Hair follicular keratinocyte (primary cell): ENCODE measurements around the gene SIRT6. TPM values are rescaled to one million over a fixed set of nuclear protein-coding genes. Genes with fewer than 3 reads are reported as not detected.

Experiments used
- total RNA-seq: library from RNA; depleted of rRNA; stranded (reverse); fragments of >200 nt; gene quantifications from 2 replicates; pipeline ENCODE4 v1.2.3, GENCODE V29; 2015

SIRT6 gene
- 26.9 and 35.0 TPM in 2 replicates for total RNA-seq

GRCh38 chr19:4182084-4182810 is at the start of gene SIRT6, which contains the start of gene ANKRD24:
Gene SIRT6, minus strand, starts transcription at chr19:4182563. Its CDS starts 24 bp downstream, at chr19:4182539.
Gene ANKRD24, plus strand, starts transcription at chr19:4182689. Its CDS starts 3,737 bp downstream, at chr19:4186426.

GRCh38 chr19:4229179-4229931 is 47.0 kb upstream of the SIRT6 start, which contains the start of gene EBI3:
Gene EBI3, plus strand, starts transcription at chr19:4229523. Its CDS starts 28 bp downstream, at chr19:4229551.

Other genes with a start within 250 kb of the SIRT6 start
- not detected in 2 replicates for gene NMRK2, start 249.5 kb downstream of the SIRT6 start, total RNA-seq
- gene DAPK3, start 211.5 kb downstream of the SIRT6 start, total RNA-seq: 47.8 and 74.7 TPM in 2 replicates
- gene EEF2, start 197.1 kb downstream of the SIRT6 start, total RNA-seq: 1,979 and 2,783 TPM in 2 replicates
- 18.7 and 19.7 TPM in 2 replicates for gene PIAS4, start 174.8 kb downstream of the SIRT6 start, total RNA-seq
- 44.2 and 59.7 TPM in 2 replicates for gene ZBTB7A, start 115.7 kb downstream of the SIRT6 start, total RNA-seq
- gene MAP2K2, start 58.4 kb downstream of the SIRT6 start, total RNA-seq: 125 and 150 TPM in 2 replicates
- not detected in 2 replicates for gene CREB3L3, start 28.9 kb downstream of the SIRT6 start, total RNA-seq
- gene ANKRD24, start 126 bp upstream of the SIRT6 start, total RNA-seq: 0.16 and 0.57 TPM in 2 replicates
- gene EBI3, start 47.0 kb upstream of the SIRT6 start, total RNA-seq: 0.23 TPM in 1 of 2 replicates, not detected in the other
- gene YJU2, start 64.5 kb upstream of the SIRT6 start, total RNA-seq: 24.7 and 34.5 TPM in 2 replicates
- not detected in 2 replicates for gene SHD, start 96.7 kb upstream of the SIRT6 start, total RNA-seq
- not detected in 2 replicates for gene TMIGD2, start 119.8 kb upstream of the SIRT6 start, total RNA-seq
- gene FSD1, start 122.0 kb upstream of the SIRT6 start, total RNA-seq: 0.80 and 1.1 TPM in 2 replicates
- 52.9 and 103 TPM in 2 replicates for gene STAP2, start 156.3 kb upstream of the SIRT6 start, total RNA-seq
- gene MPND, start 161.0 kb upstream of the SIRT6 start, total RNA-seq: 2.3 and 3.5 TPM in 2 replicates
- gene SH3GL1, start 218.0 kb upstream of the SIRT6 start, total RNA-seq: 80.9 and 85.8 TPM in 2 replicates
- gene CHAF1A, start 220.1 kb upstream of the SIRT6 start, total RNA-seq: 6.4 and 19.3 TPM in 2 replicates